Erythroblast (primary cell): Measurements from ENCODE around the gene S100A13.

ENCODE experiments used
- GATA1 ChIP-seq: IDR thresholded peaks from 2 replicates; pipeline ENCODE4 v1.6.1; 2011; ENCODE audit warnings: low read depth, mild to moderate bottlenecking, control low read depth, low read length, moderate library complexity
- POLR2A ChIP-seq: IDR thresholded peaks from 2 replicates; pipeline ENCODE4 v1.6.1; 2011; ENCODE audit warnings: mild to moderate bottlenecking, low read length

DNA sequence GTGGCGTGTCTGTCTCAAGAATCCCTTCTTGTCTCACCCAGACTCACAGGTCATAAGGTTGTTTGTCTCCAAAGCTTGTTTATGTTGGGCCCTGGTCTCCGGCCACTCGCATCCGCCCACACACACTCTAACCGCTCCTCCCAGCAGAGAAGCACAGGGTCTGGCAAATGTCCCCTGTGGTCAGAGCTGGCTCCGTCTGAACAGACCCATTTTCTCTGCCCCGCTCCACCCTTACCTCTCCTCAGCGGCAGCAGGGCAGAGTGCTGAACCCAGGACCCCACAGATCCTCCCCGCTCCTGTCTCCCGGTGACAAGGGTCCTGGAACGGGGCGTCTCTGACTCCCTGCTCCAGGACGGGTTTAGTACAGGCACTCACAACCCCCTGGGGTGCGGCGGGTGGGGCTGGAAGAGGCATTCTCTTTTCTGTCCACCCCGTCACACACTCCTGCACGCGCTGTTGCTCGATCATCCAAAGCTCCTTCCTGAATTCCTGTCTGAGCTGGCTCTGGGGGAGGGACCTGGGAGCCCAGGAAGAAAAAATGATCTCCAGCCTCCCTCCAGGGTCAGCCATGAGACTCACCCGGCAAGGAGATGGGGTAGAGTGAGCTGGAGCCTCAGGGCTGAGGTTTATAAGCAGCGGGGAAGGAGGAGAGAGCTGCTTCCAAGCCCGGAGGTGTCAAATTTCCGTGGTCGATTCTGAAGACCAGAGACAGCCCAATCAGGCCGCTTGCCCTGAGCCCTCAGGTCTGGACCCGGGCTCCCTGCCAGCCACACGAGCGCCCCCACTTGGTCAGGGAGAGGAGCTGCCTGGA, at the start of gene S100A13:
- TF ChIP-seq POLR2A = no peak
- TF ChIP-seq GATA1 = no peak
